K562 (cell line): ENCODE data around the gene GART. TPM values are rescaled to one million over a fixed set of nuclear protein-coding genes. Genes with fewer than 3 reads are reported as not detected.

Experiments used
- ARID2 ChIP-seq: fragments of 450-650 bp; IDR thresholded peaks from 2 replicates; pipeline ENCODE4 v1.6.1; 2017; ENCODE audit warnings: antibody characterized with exemption, mild to moderate bottlenecking
- CBFA2T2 ChIP-seq: fragments of 450-650 bp; conservative IDR thresholded peaks from 2 replicates; pipeline ENCODE4 v1.6.1; 2017; ENCODE audit warnings: mild to moderate bottlenecking
- CHD4 ChIP-seq: fragments of 200-600 bp; sonication (generic); IDR thresholded peaks from 3 replicates; pipeline ENCODE4 v1.6.1; 2012; ENCODE audit warnings: low read depth, mild to moderate bottlenecking, mixed read lengths, low read length, inconsistent platforms; ENCODE audit not compliant: insufficient read depth, insufficient replicate concordance, poor library complexity, severe bottlenecking
- CSDE1 ChIP-seq, 2 experiments: fragments of 450-650 bp; IDR thresholded peaks; 2 replicates each; pipeline ENCODE4 v1.6.1; 2016; ENCODE audit warnings: mild to moderate bottlenecking in 1 of 2
- MEIS2 ChIP-seq: fragments of 450-650 bp; IDR thresholded peaks from 2 replicates; pipeline ENCODE4 v1.6.1; 2014; ENCODE audit warnings: mild to moderate bottlenecking; ENCODE audit not compliant: partially characterized antibody
- MGA ChIP-seq: fragments of 450-650 bp; IDR thresholded peaks from 2 replicates; pipeline ENCODE4 v1.6.1; 2016; ENCODE audit warnings: mild to moderate bottlenecking, moderate library complexity
- RUNX1 ChIP-seq: sonication (generic); IDR thresholded peaks from 2 replicates; pipeline ENCODE4 v1.6.1; 2016; ENCODE audit warnings: antibody characterized with exemption, low read depth
- SIX5 ChIP-seq, 2 experiments: IDR thresholded peaks; 2 replicates each; pipeline ENCODE4 v1.6.1; 2011; ENCODE audit warnings: low read length in 2 of 2, borderline replicate concordance in 1 of 2, low read depth in 1 of 2, mild to moderate bottlenecking in 1 of 2, moderate library complexity in 1 of 2; ENCODE audit not compliant: insufficient read depth in 1 of 2
- TARDBP ChIP-seq: fragments of 450-650 bp; IDR thresholded peaks from 2 replicates; pipeline ENCODE4 v1.6.1; 2016
- TCF15 ChIP-seq: fragments of 250-450 bp; sonication (Bioruptor Pico); IDR thresholded peaks from 2 replicates; pipeline ENCODE4 v1.8.0; 2022; ENCODE audit warnings: moderate library complexity, mild to moderate bottlenecking, inconsistent platforms
- ZEB2 ChIP-seq: fragments of 450-650 bp; IDR thresholded peaks from 2 replicates; pipeline ENCODE4 v1.6.1; 2016
- ZFPM2 ChIP-seq: fragments of 250-450 bp; sonication (Bioruptor Pico); IDR thresholded peaks from 2 replicates; pipeline ENCODE4 v1.5.1; 2022; ENCODE audit warnings: mild to moderate bottlenecking
- ZNF780A ChIP-seq: fragments of 250-450 bp; sonication (Bioruptor Pico); IDR thresholded peaks from 2 replicates; pipeline ENCODE4 v1.5.0; 2021; ENCODE audit warnings: mild to moderate bottlenecking
- polyA plus RNA-seq, 8 experiments: library from polyadenylated mRNA; depleted of rRNA in 4 of 8; stranded (reverse) in 5 of 8; unstranded in 3 of 8; fragments of >200 nt; fragmentation: Nextera tagmentation in 2 of 8; fragmentation: Illumina TruSeq in 1 of 8; extraction: Ambion mirVana in 2 of 8; extraction: Trizol in 1 of 8; gene quantifications; 2 replicates each; pipeline versions ENCODE4 v1.2.1 to v1.2.3, GENCODE V29; 2011 to 2014; ENCODE audit warnings: inconsistent platforms in 1 of 8, missing spikeins in 1 of 8
- total RNA-seq, 7 experiments: library from RNA; depleted of rRNA in 6 of 7; stranded (reverse); fragments of >200 nt in 6 of 7; fragmentation: Illumina TruSeq in 2 of 7; extraction: Trizol in 2 of 7; gene quantifications; 2 replicates each; pipeline versions ENCODE4 v1.2.1 to v1.2.3, GENCODE V29; 2011 to 2021; ENCODE audit warnings: low replicate concordance in 1 of 7
- TF ChIP-seq, protein P1 (sequence below): fragments of 250-450 bp; sonication (Bioruptor Pico); IDR thresholded peaks from 2 replicates; pipeline ENCODE4 v1.5.0; 2021
- TF ChIP-seq, protein P2 (sequence below): fragments of 250-450 bp; sonication (Bioruptor Pico); IDR thresholded peaks from 2 replicates; pipeline ENCODE4 v1.6.1; 2021; ENCODE audit warnings: mild to moderate bottlenecking

The GART gene
- total and polyA plus RNA-seq, 9 of the 15 experiments (the other 6 are each of a cell fraction or from before 2014, with no cell fraction given): 141 to 429 (median 349) TPM

GRCh38 chr21:33587792-33588484 lies 46.0 kb upstream of the GART start (continued):
- peak; percentile 56 for TF ChIP-seq MGA
- TF ChIP-seq, protein P1, sequence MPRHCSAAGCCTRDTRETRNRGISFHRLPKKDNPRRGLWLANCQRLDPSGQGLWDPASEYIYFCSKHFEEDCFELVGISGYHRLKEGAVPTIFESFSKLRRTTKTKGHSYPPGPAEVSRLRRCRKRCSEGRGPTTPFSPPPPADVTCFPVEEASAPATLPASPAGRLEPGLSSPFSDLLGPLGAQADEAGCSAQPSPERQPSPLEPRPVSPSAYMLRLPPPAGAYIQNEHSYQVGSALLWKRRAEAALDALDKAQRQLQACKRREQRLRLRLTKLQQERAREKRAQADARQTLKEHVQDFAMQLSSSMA (CRISPR knock-in tag): no peak
- no peak for TF ChIP-seq TARDBP
- TF ChIP-seq, protein P2, sequence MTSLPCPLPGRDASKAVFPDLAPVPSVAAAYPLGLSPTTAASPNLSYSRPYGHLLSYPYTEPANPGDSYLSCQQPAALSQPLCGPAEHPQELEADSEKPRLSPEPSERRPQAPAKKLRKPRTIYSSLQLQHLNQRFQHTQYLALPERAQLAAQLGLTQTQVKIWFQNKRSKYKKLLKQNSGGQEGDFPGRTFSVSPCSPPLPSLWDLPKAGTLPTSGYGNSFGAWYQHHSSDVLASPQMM (CRISPR knock-in tag): no peak
- TF ChIP-seq SIX5 (IDR thresholded peaks at IDR 0.05; ENCODE audit: borderline replicate concordance in 1 of 2, insufficient read depth in 1 of 2, low read depth in 1 of 2, low read length in 2 of 2): no peak
- TF ChIP-seq ARID2: no peak
- TF ChIP-seq RUNX1: no peak
- TF ChIP-seq CBFA2T2: no peak
- no peak for TF ChIP-seq ZNF780A (CRISPR knock-in tag)
- TF ChIP-seq CHD4: no peak
- peak; percentile 58 for TF ChIP-seq MEIS2
- 0 out of 2 replicates have a peak, but pooled peaks have one; percentile 40 for TF ChIP-seq TCF15 (CRISPR knock-in tag)
- no peak for TF ChIP-seq ZEB2
- no peak for TF ChIP-seq ZFPM2 (CRISPR knock-in tag)
- no peak for TF ChIP-seq CSDE1 (IDR thresholded peaks at IDR 0.05)
